Activated CD4-positive, alpha-beta T cell treated with anti-CD3 and anti-CD28 coated beads, Interleukin-2, Interleukin-6, amounts not matched to agents 100 ng/mL and 50 ng/mL, durations not matched to agents 16 hours and 8 hours (primary cell): Measurements from ENCODE around the gene KCNG2.
A peak's percentile ranks its signal among the peaks of the same experiment; 100 is the strongest.

Source experiments
- DNase-seq: peaks from one replicate; pipeline ENCODE4 v3.0.0-alpha.2; 2020

Gene KCNG2

GRCh38 chr18:79897940-79898625 lies 100.3 kb downstream of the KCNG2 start:
- no peak for DNase-seq

GRCh38 chr18:79898952-79899608 lies 101.3 kb downstream of the KCNG2 start:
- DNase-seq, result no peak

GRCh38 chr18:79899609-79900445 lies 102.1 kb downstream of the KCNG2 start:
- DNase-seq, result no peak

GRCh38 chr18:79900610-79901570 lies 103.2 kb downstream of the KCNG2 start:
- no peak for DNase-seq

GRCh38 chr18:79901665-79902064 lies 103.9 kb downstream of the KCNG2 start:
- no peak for DNase-seq

GRCh38 chr18:79902075-79902474 lies 104.3 kb downstream of the KCNG2 start:
- DNase-seq, result no peak

GRCh38 chr18:79902640-79903039 lies 104.9 kb downstream of the KCNG2 start:
- DNase-seq, result no peak

- DNase-seq, result no peak
Measured at GRCh38 chr18:79903071-79903635, 105.4 kb downstream of the KCNG2 start.

- no peak for DNase-seq
Measured at GRCh38 chr18:79903787-79904356, 106.1 kb downstream of the KCNG2 start.

GRCh38 chr18:79904357-79905147 lies 106.8 kb downstream of the KCNG2 start:
- DNase-seq, result no peak

GRCh38 chr18:79905389-79905911 lies 107.7 kb downstream of the KCNG2 start:
- DNase-seq, result no peak

- DNase-seq, result peak; percentile 8
Measured at GRCh38 chr18:79905993-79906392, 108.3 kb downstream of the KCNG2 start.

GRCh38 chr18:79906706-79907105 lies 109.0 kb downstream of the KCNG2 start:
- DNase-seq, result no peak

- DNase-seq, result no peak
Measured at GRCh38 chr18:79910563-79911343, 113.0 kb downstream of the KCNG2 start.

GRCh38 chr18:79911344-79912270 lies 113.9 kb downstream of the KCNG2 start:
- DNase-seq, result no peak

GRCh38 chr18:79912409-79912991 lies 114.8 kb downstream of the KCNG2 start:
- peak; percentile 11 for DNase-seq

GRCh38 chr18:79912994-79913831 lies 115.5 kb downstream of the KCNG2 start:
- no peak for DNase-seq
